Measurements from ENCODE around the gene CUX1. TPM values are rescaled to one million over a fixed set of nuclear protein-coding genes. Genes with fewer than 3 reads are reported as not detected.
"Not testable (repeated sequence)": the region's sequence is repeated elsewhere in the genome, so short reads cannot be mapped to it uniquely, and the experiment has no call there.

The CUX1 gene
- polyA plus RNA-seq, 1 donor = 38.3 TPM

DNA sequence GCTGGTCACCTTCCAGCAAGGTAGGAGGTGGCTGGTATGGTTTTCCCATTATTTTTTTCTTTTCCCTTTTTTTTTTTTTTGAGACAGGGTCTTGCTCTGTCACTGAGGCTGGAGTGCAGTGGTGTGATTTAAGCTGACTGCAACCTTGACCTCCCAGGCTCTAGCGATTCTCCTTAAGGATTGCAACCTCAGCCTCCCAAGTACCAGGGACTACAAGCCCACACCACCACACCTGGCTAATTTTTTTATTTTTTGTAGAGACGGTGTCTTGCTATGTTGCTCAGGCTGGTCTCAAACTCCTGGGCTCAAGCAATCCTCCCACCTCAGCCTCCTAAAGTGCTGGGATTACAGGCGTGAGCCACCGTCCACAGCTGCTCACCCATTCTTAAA, 24.7 kb upstream of the CUX1 start:
- DNase-seq (ENCODE audit: low read depth) = not testable (repeated sequence)

- no peak for DNase-seq (ENCODE audit: low read depth)
Observed at GRCh38 chr7:101795461-101795860, 22.0 kb upstream of the CUX1 start.

- DNase-seq (ENCODE audit: low read depth) = not testable (repeated sequence)
Observed at GRCh38 chr7:101798173-101798572, 19.3 kb upstream of the CUX1 start.

- no peak for DNase-seq (ENCODE audit: low read depth)
Observed at GRCh38 chr7:101803203-101804087, 14.0 kb upstream of the CUX1 start.

DNA sequence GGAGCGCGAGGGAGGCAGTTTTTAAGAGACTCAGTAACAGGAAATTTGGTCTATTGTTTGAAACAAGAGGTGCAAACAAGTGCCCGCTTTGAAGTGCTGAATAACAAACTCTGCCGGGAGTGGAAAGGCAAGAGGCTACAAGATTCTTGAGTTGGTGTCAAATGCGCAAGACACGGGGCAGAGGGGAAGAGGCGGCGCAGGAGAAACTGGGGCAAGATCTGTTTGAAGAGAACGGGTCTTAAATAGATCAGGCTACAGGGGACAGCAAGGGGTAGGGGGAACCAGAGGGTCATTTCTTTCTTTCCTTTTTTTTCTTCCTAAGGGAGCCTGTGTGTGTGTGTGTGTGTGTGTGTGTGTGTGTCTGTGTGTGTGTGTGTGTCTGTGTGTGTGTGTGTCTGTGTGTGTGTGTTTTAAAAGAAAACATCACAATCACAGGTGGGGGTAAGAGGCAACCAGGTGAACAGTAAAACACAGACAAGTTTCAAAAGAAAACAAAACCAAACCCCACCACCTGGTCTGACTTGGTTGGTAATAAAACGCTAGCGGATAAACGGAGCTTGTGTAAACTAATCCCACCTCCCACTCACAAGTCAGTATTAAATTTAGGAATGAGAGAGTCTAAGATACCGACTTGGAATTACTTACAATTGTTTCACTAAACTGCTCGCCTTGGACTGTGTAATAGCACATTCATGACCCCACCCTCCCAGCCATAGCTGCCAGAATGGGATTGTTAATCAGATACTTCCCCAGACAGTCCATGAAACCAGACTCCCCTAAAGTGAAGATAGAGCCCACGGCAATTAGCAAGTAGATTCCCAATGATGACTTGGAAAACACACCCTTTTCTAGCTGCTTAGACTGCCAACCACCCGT, 13.1 kb upstream of the CUX1 start:
- DNase-seq (ENCODE audit: low read depth) = no peak

GRCh38 chr7:101804967-101805366, 12.5 kb upstream of the CUX1 start:
- no peak for DNase-seq (ENCODE audit: low read depth)

- no peak for DNase-seq (ENCODE audit: low read depth)
Observed at GRCh38 chr7:101812595-101812994, 4.8 kb upstream of the CUX1 start.

GRCh38 chr7:101813402-101814019, 3.9 kb upstream of the CUX1 start:
- DNase-seq (ENCODE audit: low read depth) = no peak

GRCh38 chr7:101814081-101814990, 3.1 kb upstream of the CUX1 start:
- DNase-seq (ENCODE audit: low read depth) = no peak

DNA sequence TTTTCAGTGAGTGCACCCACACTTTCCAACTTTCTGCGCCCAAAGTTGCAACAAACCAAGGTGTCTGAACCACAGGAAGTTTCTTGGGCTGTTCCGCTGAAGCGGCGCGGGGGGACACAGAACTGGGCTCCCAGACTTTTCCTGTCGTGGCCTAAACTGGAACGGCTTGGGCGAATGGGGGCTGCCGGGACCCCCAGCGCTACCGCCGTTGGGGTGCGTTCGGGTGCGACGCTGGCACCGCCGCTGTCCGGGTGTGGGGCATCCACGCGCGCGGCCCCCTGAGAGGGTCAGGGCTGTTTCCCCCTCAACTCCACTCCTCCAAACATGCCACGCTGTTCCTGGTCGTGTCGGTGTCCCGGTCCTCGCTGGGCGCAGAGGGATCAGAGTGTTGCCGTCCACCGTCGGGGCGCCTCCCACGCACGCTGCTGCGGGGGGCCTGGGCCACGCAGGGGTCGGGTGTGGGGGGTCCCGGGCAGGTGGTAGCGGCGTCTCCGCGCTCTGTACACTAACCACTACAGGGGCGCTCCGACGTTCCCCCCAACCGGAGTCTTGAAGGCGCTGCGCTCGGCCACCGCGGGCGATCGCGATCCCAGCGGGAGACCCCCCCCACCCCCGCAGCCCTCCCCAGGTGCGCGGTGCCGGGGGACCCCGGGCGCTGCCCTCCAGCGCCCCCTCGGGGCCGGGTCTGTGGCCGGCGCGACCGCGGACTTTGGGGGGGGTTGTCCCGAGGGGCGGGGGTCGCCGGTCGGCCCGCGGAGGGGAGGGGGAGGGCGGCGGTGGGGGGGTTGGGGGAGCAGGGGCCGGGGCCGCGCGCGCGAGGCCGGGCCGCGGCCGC, 2.2 kb upstream of the CUX1 start:
- DNase-seq (ENCODE audit: low read depth) = no peak

DNA sequence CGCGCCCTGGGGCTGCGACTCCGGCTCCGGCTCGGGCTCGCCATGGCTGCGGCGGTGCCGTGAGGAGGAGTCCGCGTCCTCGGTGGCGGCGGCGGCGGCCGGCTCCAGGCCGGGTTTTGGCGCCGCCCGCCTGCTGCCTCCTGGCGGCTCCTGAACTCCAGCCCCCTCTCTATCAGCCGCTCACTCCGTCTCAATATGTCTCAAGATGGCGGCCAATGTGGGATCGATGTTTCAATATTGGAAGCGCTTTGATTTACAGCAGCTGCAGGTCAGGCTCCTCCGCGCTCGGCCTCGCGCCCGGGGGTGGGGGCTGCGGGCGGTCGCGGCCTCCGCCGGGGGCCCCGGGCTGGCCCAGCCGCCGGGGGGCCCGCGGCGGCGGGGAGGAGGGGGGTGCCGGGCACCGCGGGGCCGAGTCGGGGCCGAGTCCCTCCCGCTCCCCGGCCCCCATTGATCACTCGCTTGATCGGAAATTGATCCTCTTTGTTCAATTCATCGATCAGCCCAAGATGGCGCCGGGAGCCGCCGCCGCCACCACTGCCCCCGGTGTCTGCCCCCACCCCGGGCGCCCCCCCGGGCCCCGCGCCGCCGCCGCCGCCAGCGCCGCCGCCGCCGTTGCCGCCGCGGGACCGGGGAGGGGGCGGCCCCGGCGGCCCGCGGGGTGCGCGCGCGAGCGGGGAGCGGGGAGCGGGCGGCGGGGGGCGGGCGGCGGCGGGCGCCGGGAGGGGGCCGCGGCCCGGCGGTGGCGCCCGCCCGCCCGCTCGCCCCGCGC, 1.4 kb upstream of the CUX1 start:
- peak; percentile 46 for DNase-seq (ENCODE audit: low read depth)

GRCh38 chr7:101816595-101817470, 593 bp upstream of the CUX1 start:
- no peak for DNase-seq (ENCODE audit: low read depth)

DNA sequence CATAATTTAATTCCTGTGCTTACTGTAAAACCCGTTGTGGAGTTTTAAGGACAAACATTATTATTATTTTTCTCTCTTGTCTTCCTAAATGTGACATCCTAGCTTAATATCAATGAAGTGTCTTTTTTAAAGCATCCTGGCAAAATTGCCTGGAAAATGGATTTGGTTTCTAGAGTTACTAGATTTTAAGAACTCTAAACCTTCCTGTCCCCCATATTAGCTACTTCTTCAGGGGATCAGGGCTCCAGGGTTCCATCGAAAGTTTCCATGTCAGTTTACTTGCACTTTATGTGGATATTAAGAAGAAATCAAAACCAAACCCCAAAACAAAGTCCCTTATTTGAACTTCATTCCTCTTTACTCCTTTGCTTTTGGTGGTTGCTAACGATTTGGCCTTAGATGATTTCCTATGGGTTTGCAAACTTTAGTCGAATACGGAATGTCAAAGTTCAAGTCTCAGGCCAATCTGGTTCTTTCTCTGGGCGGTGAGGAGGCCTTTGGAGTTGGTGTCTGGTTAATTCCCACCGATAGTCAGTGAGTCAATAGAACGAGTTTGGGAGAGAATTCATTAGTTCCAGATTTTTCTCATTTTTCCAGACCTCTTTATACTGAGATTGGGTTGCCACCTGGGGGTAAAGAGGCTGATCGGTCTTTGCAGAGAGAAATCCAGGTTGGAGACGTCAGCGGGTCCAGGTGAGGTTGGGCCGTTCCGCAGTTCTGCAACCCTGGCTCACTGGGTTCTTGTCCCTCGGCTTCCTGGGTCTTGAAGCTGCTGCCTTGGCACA, 1.1 kb downstream of the CUX1 start:
- DNase-seq (ENCODE audit: low read depth) = no peak

DNA sequence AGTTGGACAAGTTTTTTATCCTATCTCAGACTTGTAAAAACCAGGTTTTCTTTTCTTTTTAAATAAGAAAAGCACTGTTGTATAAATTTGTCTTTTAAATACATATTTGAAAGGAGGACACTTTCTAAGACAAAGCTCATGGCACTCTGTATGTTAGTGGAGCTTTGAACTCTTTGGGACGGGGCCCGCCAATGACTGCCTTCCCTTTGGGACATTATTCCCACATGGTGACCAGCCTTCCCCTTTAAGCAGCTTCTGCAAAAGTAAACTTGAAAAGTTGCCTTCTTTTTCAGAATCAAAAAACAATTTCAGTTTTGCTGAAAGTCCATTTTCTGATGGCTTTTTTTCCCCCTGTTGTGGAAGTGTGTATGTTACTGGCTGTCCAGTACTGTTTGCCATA, 1.8 kb downstream of the CUX1 start:
- DNase-seq (ENCODE audit: low read depth) = no peak

DNA sequence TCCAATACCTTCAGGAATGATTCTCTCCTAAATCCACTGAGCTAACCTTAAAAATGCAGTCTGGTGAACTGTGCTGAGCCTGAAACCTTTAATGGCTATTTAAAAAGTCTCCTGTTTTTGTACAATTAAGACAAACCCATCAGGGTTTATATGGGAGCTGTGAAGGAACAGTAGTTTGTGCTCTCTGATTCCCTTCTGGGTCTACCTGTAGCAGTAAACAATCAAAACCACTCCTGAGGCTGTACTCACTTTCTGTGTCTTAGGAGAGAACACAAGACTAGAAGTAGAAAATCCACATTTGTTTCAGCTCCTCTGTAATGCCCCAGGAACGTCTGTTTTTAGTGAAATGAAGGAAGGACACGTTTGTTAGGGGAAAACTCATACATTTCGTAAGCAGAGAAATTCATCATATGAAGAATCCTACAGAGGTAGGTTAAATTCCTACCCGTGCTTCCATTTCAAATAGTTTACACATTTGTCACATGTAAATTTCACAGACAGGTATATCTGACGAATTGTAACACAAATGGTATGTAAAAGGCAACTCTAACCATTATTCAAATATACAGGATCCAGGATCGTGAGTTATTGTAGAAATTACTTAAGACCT, 2.6 kb downstream of the CUX1 start:
- no peak for DNase-seq (ENCODE audit: low read depth)

- DNase-seq (ENCODE audit: low read depth) = peak; percentile 28
Observed at GRCh38 chr7:101820703-101821102, 3.3 kb downstream of the CUX1 start.

- not testable (repeated sequence) for DNase-seq (ENCODE audit: low read depth)
Observed at GRCh38 chr7:101822632-101823031, 5.2 kb downstream of the CUX1 start.
